ENCODE results near the gene ITLN2.
"Not testable (repeated sequence)": the region's sequence is repeated elsewhere in the genome, so short reads cannot be mapped to it uniquely, and the experiment has no call there.

ITLN2 gene

GRCh38 chr1:160911441-160911840, 43.2 kb downstream of the ITLN2 start:
- POLR2A ChIA-PET: no interaction called here
- no peak for TF ChIP-seq CTCF (IDR thresholded peaks at IDR 0.05; ENCODE audit: control extremely low read depth, extremely low read depth, low read depth, missing control alignments)
- CTCF ChIA-PET: interaction anchor here (0.8 to 1.3 kb wide), 2 partner anchors 10 to 74 kb away, joined by 3 read pairs; no protein-coding TSS in a partner anchor
- no peak for DNase-seq (ENCODE audit: extremely low spot score)

- no peak for TF ChIP-seq CTCF (IDR thresholded peaks at IDR 0.05; ENCODE audit: control extremely low read depth, extremely low read depth, low read depth, missing control alignments)
- CTCF ChIA-PET: interaction anchor here (0.9 to 1.6 kb wide), 2 partner anchors 42 to 133 kb away, joined by 3 to 4 read pairs; no protein-coding TSS in a partner anchor
- no peak for DNase-seq (ENCODE audit: extremely low spot score)
Observed at GRCh38 chr1:160910170-160910750, 44.3 kb downstream of the ITLN2 start.

GRCh38 chr1:160907976-160908375, 46.6 kb downstream of the ITLN2 start:
- TF ChIP-seq CTCF (IDR thresholded peaks at IDR 0.05; ENCODE audit: control extremely low read depth, extremely low read depth, low read depth, missing control alignments): no peak
- ChIA-PET POLR2A (no interaction called here), CTCF (interaction anchor here (1.2 to 2.0 kb wide), 3 partner anchors 16 to 73 kb away, joined by 4 to 12 read pairs (median 5); no protein-coding TSS in a partner anchor)
- no peak for DNase-seq (ENCODE audit: extremely low spot score)

More at GRCh38 chr1:160910170-160910750, 44.3 kb downstream of the ITLN2 start:
- POLR2A ChIA-PET: no interaction called here

- no peak for DNase-seq (ENCODE audit: extremely low spot score)
- TF ChIP-seq CTCF (IDR thresholded peaks at IDR 0.05; ENCODE audit: control extremely low read depth, extremely low read depth, low read depth, missing control alignments): no peak
- CTCF ChIA-PET: interaction anchor here (1.4 kb wide), 1 partner anchor 128 kb away, joined by 3 read pairs; no protein-coding TSS in a partner anchor
- POLR2A ChIA-PET: no interaction called here
Observed at GRCh38 chr1:160905617-160905989, 49.0 kb downstream of the ITLN2 start.

GRCh38 chr1:160904783-160905616, 49.6 kb downstream of the ITLN2 start:
- POLR2A ChIA-PET: no interaction called here
- CTCF ChIA-PET: interaction anchor here (1.4 kb wide), 1 partner anchor 127 kb away, joined by 3 read pairs; no protein-coding TSS in a partner anchor
- DNase-seq (ENCODE audit: extremely low spot score): no peak

GRCh38 chr1:160902251-160902650, 52.4 kb downstream of the ITLN2 start:
- POLR2A ChIA-PET; DNase-seq (ENCODE audit: extremely low spot score); CTCF ChIA-PET: not testable (repeated sequence)

More at GRCh38 chr1:160904783-160905616, 49.6 kb downstream of the ITLN2 start:
- no peak for TF ChIP-seq CTCF (IDR thresholded peaks at IDR 0.05; ENCODE audit: control extremely low read depth, extremely low read depth, low read depth, missing control alignments)

- no peak for TF ChIP-seq CTCF (IDR thresholded peaks at IDR 0.05; ENCODE audit: control extremely low read depth, extremely low read depth, low read depth, missing control alignments)
- no peak for DNase-seq (ENCODE audit: extremely low spot score)
- ChIA-PET CTCF (no interaction called here), POLR2A (no interaction called here)
Observed at GRCh38 chr1:160901768-160902167, 52.8 kb downstream of the ITLN2 start.

- CTCF ChIA-PET; DNase-seq (ENCODE audit: extremely low spot score); POLR2A ChIA-PET: not testable (repeated sequence)
Observed at GRCh38 chr1:160900683-160901082, 53.9 kb downstream of the ITLN2 start.

All from GM10248 (cell line).